Heart left ventricle (tissue), 16 donors: ENCODE data around the gene ACRV1. TPM values are rescaled to one million over a fixed set of nuclear protein-coding genes. Genes with fewer than 3 reads are reported as not detected.

Experiments
- ATAC-seq, 4 donors: fragments of 200-7000 bp; cut with Tn5 transposase; one replicate each; pipeline ENCODE4 v1.9.1; 2020 to 2022; ENCODE audit warnings: moderate library complexity in 4 of 4, mild to moderate bottlenecking in 3 of 4, moderate number of reproducible peaks in 1 of 4
- DNase-seq, 5 donors: peaks; one replicate each; pipeline ENCODE4 v3.0.0-alpha.2; 2020
- H3K27ac ChIP-seq, 12 donors: fragments of 200-600 bp; sonication (generic) in 4 of 12; one replicate each; pipeline versions ENCODE4 v1.5.0 to v1.8.0; 2016 to 2022; ENCODE audit warnings: mild to moderate bottlenecking in 2 of 12
- H3K27me3 ChIP-seq, 9 donors: fragments of 200-600 bp; sonication (generic) in 2 of 9; one replicate each; pipeline versions ENCODE4 v1.5.1 to v1.8.0; 2016 to 2022; ENCODE audit warnings: mild to moderate bottlenecking in 3 of 9
- H3K36me3 ChIP-seq, 9 donors: fragments of 200-600 bp; sonication (generic) in 2 of 9; one replicate each; pipeline versions ENCODE4 v1.5.0 to v1.8.0; 2018 to 2022; ENCODE audit warnings: mild to moderate bottlenecking in 2 of 9
- H3K4me1 ChIP-seq, 12 donors: fragments of 200-600 bp; sonication (generic) in 4 of 12; one replicate each; pipeline versions ENCODE4 v1.5.0 to v1.8.0; 2016 to 2022; ENCODE audit warnings: mild to moderate bottlenecking in 3 of 12
- H3K4me3 ChIP-seq, 12 donors: fragments of 200-600 bp; sonication (generic) in 4 of 12; one replicate each; pipeline versions ENCODE4 v1.5.0 to v1.8.0; 2017 to 2022; ENCODE audit warnings: mild to moderate bottlenecking in 9 of 12, moderate library complexity in 4 of 12
- H3K9me3 ChIP-seq, 12 donors: fragments of 200-600 bp; sonication (generic) in 4 of 12; one replicate each; pipeline versions ENCODE4 v1.5.0 to v1.8.0; 2016 to 2022; ENCODE audit warnings: mild to moderate bottlenecking in 1 of 12
- POLR2A ChIP-seq, 2 donors: fragments of 450-650 bp; IDR thresholded peaks; one replicate each; pipeline ENCODE4 v1.6.1; 2017; ENCODE audit warnings: antibody characterized with exemption in 2 of 2, mild to moderate bottlenecking in 2 of 2, moderate library complexity in 2 of 2
- WGBS, 4 donors: extraction: QIAGEN DNeasy Blood & Tissue Kit in 2 of 4; methylation state at CpG; one replicate each; pipeline versions ENCODE4 v1.1.5 to v1.1.7; 2013 to 2018; 5-methylcytosine and 5-hydroxymethylcytosine counted together
- intact Hi-C, 10 donors: fragments of 100-400 bp; cut with DNase I; formaldehyde crosslinking; loops; one replicate each; pipeline versions ENCODE4 v1.11.1 to v1.14.2; 2022
- polyA plus RNA-seq, 2 donors: library from polyadenylated mRNA; stranded (reverse); fragments of 200-250 nt; gene quantifications; one replicate each; pipeline ENCODE4 v1.2.3, GENCODE V29; 2013
- total RNA-seq, 9 donors: library from RNA; depleted of rRNA in 2 of 9; stranded (reverse); fragments of >200 nt in 2 of 9; fragmentation: NEBNext Ultra II Directional in 3 of 9; extraction: Animal tissue kit (Norgen Biotek cat#: 25700) in 3 of 9; gene quantifications; one replicate each; pipeline versions ENCODE4 v1.1.0 to v1.2.4, GENCODE V29; 2016 to 2023
- TF ChIP-seq, protein P1 (sequence below), 12 donors: fragments of 200-600 bp; sonication (generic) in 4 of 12; IDR thresholded peaks; one replicate each; pipeline versions ENCODE4 v1.5.0 to v1.8.0; 2018 to 2022; ENCODE audit warnings: antibody characterized with exemption in 12 of 12, mild to moderate bottlenecking in 5 of 12
- donor health status: ischemic (EF 13 %, LVEDD 7.1; RV severe dilation, severe dysfunction).
- donor health status: healthy with polysubstance abuse.
- donor health status: DM: no; HTN: yes; CAD: no.
- donor health status: DM: no; HTN: no; CAD: no.
- donor health status: ischemic (EF 25% LVEDD 6.9; RV normal size, moderate dysfunction).
- donor health status: ischemic (EF 25% LVEDD 5.7; RV mildly dilated, moderate dysfunction).
- donor health status: healthy.
- donor health status: DM: yes; HTN: yes; CAD: no.
- donor health status: ischemic (EF 35%, LVEDD 5.7; RV mildly dilated, moderate dysfunction).
- donor health status: nonischemic (EF 11% LVEDD 7.7; RV severe dilation, severe dysfunction).
- donor health status: DM: yes; HTN: yes; CAD: no.
- donor health status: PGD.
- donor health status: ischemic (EF 29% LVEDD 5.4; RV normal size, mild dysfunction).
- donor health status: nonischemic (EF 23%, LVEDD 6.1; RV moderate dilation, normal function).

The ACRV1 gene
- total and polyA plus RNA-seq, 11 donors: not detected

DNA sequence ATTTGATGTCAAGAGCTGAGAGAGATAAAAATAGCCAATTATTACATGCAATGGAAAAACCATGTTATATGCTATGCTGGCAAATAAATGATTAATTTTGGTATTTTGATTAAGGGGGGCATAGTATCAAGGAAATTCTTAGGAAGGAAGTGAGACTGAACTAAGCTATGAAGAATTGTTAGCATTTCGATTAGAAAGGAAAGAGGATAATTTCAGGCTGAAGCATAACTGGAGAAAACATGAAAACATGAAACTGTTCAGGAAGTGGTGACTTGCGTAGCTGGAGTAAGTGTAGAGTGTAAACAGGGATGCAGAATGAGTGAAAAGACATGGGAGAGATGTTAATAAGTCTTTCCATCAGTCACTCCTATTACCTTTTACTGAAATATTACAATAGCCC is 6.4 kb downstream of the ACRV1 start:
- Histone ChIP-seq H3K9me3 (no peaks in the 10 kb centered on the region), H3K4me1 (no peaks in the 10 kb centered on the region), H3K27ac (no peak overlapping the region), H3K4me3 (no peak overlapping the region), H3K36me3 (no peaks in the 10 kb centered on the region), H3K27me3 (no peaks in the 10 kb centered on the region)
- ATAC-seq: no peak
- WGBS, 4 donors: 68 to 73% (median 71%) methylated on average over 2 of the region's 2 CpGs
- no peak for DNase-seq
- no peak for TF ChIP-seq POLR2A (IDR thresholded peaks at IDR 0.05)
- TF ChIP-seq, protein P1, sequence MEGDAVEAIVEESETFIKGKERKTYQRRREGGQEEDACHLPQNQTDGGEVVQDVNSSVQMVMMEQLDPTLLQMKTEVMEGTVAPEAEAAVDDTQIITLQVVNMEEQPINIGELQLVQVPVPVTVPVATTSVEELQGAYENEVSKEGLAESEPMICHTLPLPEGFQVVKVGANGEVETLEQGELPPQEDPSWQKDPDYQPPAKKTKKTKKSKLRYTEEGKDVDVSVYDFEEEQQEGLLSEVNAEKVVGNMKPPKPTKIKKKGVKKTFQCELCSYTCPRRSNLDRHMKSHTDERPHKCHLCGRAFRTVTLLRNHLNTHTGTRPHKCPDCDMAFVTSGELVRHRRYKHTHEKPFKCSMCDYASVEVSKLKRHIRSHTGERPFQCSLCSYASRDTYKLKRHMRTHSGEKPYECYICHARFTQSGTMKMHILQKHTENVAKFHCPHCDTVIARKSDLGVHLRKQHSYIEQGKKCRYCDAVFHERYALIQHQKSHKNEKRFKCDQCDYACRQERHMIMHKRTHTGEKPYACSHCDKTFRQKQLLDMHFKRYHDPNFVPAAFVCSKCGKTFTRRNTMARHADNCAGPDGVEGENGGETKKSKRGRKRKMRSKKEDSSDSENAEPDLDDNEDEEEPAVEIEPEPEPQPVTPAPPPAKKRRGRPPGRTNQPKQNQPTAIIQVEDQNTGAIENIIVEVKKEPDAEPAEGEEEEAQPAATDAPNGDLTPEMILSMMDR (IDR thresholded peaks at IDR 0.05): no peak
- intact Hi-C loops: no loop called here

GRCh38 chr11:125671561-125671960 is 9.1 kb downstream of the ACRV1 start:
- H3K27me3 ChIP-seq: no peaks in the 10 kb centered on the region
- peaks cover 0 to 11% (median 0%) of the 10 kb centered on the region in 12 donors for H3K9me3 ChIP-seq
- H3K4me1 ChIP-seq: no peaks in the 10 kb centered on the region
- H3K36me3 ChIP-seq: no peaks in the 10 kb centered on the region
- WGBS, 4 donors: 73 to 78% (median 75%) methylated on average over 2 of the region's 2 CpGs
- intact Hi-C loops: no loop called here
- H3K27ac ChIP-seq: no peak overlapping the region
- TF ChIP-seq, protein P1 (IDR thresholded peaks at IDR 0.05): no peak
- TF ChIP-seq POLR2A (IDR thresholded peaks at IDR 0.05): no peak
- no peak for DNase-seq
- no peak overlapping the region for H3K4me3 ChIP-seq
- ATAC-seq: no peak

GRCh38 chr11:125670172-125670571 is 10.5 kb downstream of the ACRV1 start:
- no peak for TF ChIP-seq POLR2A (IDR thresholded peaks at IDR 0.05)
- TF ChIP-seq, protein P1 (IDR thresholded peaks at IDR 0.05): no peak
- H3K27ac ChIP-seq: no peak overlapping the region
- H3K36me3 ChIP-seq: no peaks in the 10 kb centered on the region
- WGBS, 4 donors: 91 to 100% (median 93%) methylated on average over 1 of the region's 1 CpG
- no peak overlapping the region for H3K4me3 ChIP-seq
- H3K9me3 ChIP-seq: peaks cover 0 to 20% (median 2%) of the 10 kb centered on the region in 12 donors
- H3K27me3 ChIP-seq: no peaks in the 10 kb centered on the region
- no peaks in the 10 kb centered on the region for H3K4me1 ChIP-seq
- DNase-seq: no peak
- no peak for ATAC-seq
- intact Hi-C loops: no loop called here

- Histone ChIP-seq H3K27me3 (no peaks in the 10 kb centered on the region), H3K4me1 (no peaks in the 10 kb centered on the region), H3K9me3 (peaks cover 0 to 34% (median 2%) of the 10 kb centered on the region in 12 donors), H3K4me3 (no peak overlapping the region), H3K27ac (no peak overlapping the region), H3K36me3 (no peaks in the 10 kb centered on the region)
- TF ChIP-seq POLR2A (IDR thresholded peaks at IDR 0.05): no peak
- TF ChIP-seq, protein P1 (IDR thresholded peaks at IDR 0.05): no peak
- WGBS, 4 donors: 95 to 99% (median 97%) methylated on average over 2 of the region's 2 CpGs
- ATAC-seq (no peak), DNase-seq (no peak)
- intact Hi-C loops: no loop called here
Measured at GRCh38 chr11:125667151-125667550, 13.5 kb downstream of the ACRV1 start.
